GM21360 (cell line): ENCODE data around the gene PHC2.

ENCODE experiments used
- ATAC-seq: cut with Tn5 transposase; IDR thresholded peaks from one replicate; pipeline ENCODE4 v1.9.1; 2021; ENCODE audit warnings: mild to moderate bottlenecking, moderate library complexity; ENCODE audit not compliant: unreplicated experiment

The PHC2 gene

DNA sequence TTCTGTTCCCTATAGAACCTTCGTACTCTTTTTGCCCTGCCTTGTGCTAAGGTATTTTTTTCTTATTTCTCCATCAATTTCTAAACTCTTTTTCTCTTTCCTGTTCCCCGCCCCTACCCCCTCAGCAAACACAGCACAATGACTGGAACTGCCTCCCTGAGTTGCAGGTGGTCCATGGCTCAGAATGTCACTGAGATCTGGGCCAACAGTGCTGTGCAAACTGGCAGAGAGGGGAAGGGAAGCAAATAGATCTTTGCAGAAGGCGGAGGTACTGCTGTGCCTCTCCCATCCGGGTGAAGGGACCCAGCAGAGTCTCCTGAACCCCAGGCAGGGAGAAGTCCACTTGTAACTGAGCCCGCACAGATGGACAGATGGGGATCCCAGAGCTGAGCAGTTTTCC lies 77.4 kb downstream of the PHC2 start:
- ATAC-seq, result no peak

GRCh38 chr1:33351281-33351660 lies 79.6 kb downstream of the PHC2 start:
- ATAC-seq, result no peak

GRCh38 chr1:33350611-33351280 lies 80.1 kb downstream of the PHC2 start:
- no peak for ATAC-seq

DNA sequence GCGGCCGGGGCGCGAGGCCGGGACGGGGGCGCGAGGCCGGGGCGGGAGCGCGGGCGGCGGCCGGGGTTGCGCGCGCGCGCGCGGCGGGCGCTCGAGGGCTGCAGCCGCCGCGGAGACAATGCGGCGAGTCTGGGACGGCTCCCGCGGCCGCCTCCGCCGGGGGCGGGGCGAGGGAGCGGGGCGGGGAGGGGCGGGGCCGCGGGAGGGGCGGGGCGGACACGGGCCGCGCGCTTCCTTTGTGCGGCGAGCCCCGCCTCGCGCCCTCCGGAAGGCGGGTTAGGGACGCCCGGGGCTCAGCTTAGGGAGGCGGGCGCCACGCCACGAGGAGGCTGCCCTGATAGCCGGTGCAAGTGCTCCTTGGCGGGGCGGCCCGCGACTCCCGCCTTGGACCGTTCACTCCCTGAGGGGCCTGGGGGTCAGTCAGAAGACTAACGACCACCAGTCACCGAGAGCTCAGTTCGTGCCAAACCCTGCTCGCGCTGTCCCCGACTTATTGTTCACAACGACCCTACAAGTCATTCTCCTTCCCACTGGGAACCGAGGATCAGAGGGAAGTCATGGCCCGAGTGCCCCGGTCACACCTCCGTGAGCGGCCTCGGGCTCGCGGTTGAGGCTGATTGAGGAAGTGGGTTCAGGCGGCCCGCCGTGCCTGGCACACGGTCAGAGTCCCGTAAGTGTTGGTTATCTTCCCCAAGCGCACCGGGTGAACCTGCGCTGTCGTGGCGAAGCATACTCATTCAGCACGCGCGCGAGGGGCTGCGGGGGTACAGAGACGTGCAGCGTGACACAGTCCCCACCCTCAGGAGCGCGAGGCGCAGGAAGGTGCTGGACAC lies 80.9 kb downstream of the PHC2 start:
- peak; percentile 62 for ATAC-seq

- ATAC-seq, result peak; percentile 11
Measured at GRCh38 chr1:33349081-33349759, 81.7 kb downstream of the PHC2 start.

- no peak for ATAC-seq
Measured at GRCh38 chr1:33348676-33349080, 82.2 kb downstream of the PHC2 start.

- no peak for ATAC-seq
Measured at GRCh38 chr1:33348194-33348593, 82.7 kb downstream of the PHC2 start.

GRCh38 chr1:33347650-33347992 lies 83.3 kb downstream of the PHC2 start:
- ATAC-seq, result no peak

- ATAC-seq, result no peak
Measured at GRCh38 chr1:33346927-33347649, 83.8 kb downstream of the PHC2 start.

DNA sequence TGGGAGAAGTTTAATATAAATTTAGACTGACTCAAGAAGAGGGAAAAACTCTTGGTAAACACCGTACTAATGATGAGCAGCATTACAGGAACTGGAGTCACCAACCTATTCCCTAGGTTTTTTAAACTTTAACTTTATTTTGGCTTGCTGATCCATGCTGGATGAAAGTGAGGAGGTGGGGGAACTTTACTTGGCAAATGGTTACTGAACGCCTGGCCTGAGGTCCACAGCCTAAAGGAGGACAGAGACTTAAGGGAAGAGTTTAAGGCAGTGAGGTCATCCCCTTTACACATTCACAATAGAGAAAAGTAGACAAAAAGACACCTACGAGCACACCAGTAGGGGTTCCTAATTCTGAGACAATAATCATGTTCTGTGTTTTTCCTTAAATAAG lies 84.4 kb downstream of the PHC2 start:
- no peak for ATAC-seq

GRCh38 chr1:33344896-33345560 lies 85.9 kb downstream of the PHC2 start:
- no peak for ATAC-seq

DNA sequence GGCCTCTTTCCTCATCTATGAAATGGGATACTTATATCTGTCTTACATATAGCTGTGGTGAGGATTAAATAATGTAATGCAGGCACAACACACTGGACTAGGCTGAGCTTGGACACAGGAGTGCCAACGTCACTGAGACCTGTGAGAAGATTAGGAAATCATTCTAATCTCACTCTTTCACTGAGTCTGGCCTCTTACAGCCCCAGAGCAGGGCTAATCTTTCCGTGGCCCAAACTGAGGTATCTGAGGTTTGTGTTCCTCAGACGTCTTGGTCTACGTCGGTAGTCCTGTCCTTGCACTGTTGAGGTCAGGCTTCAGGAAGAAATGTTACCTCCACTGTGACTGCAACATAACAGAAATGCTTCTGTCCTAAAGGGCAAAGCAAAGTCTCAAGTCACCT lies 87.4 kb downstream of the PHC2 start:
- no peak for ATAC-seq

DNA sequence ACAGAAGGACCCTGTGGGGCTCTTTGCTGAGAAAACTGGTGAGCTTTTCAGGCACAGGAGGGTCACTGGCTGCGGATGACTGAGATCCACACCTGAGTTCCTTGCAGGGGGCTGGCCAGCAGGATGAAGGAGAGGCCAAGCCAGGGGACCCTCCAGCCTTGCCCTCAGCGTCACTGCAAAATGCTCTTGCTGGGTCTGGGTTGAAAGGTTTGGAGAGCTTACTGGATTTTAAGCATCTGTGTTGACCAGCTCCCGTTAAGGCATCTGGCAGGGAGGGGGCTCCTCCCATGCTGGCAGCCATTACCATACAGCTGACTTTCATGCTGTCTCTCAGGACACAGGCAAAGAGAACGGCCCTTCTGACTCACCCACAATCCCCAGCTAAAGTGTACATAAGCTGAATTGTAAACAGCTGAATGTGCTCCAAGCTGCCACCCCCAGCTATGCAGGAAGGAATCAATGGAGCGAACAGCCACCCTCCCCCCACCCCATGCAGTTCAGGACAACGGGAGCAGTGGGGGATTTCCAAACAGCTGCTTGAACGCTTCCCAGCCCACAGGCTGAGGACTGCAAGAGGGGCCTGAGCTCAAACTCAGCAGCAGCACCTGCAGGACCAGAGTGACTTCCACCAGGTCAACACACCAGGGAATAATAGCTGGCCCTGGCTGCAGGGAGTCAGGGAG lies 88.7 kb downstream of the PHC2 start:
- no peak for ATAC-seq

DNA sequence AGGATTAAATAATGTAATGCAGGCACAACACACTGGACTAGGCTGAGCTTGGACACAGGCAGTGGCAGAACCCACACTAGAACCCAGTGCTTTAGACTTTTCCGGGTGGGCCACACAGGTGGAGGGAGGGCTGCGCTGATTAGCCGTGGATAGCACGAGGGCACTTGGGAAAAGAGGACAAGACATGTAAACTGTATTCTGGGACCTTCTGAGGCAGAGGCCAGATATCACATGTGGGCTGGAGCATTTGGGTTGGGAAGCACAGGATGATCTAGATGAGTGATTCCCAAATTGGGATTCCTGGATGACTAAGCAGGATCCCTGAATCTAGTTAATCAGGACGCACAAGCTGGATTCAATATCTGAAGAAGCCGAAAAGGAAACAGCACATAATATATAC lies 89.7 kb downstream of the PHC2 start:
- no peak for ATAC-seq

GRCh38 chr1:33339413-33339812 lies 91.5 kb downstream of the PHC2 start:
- ATAC-seq, result no peak

DNA sequence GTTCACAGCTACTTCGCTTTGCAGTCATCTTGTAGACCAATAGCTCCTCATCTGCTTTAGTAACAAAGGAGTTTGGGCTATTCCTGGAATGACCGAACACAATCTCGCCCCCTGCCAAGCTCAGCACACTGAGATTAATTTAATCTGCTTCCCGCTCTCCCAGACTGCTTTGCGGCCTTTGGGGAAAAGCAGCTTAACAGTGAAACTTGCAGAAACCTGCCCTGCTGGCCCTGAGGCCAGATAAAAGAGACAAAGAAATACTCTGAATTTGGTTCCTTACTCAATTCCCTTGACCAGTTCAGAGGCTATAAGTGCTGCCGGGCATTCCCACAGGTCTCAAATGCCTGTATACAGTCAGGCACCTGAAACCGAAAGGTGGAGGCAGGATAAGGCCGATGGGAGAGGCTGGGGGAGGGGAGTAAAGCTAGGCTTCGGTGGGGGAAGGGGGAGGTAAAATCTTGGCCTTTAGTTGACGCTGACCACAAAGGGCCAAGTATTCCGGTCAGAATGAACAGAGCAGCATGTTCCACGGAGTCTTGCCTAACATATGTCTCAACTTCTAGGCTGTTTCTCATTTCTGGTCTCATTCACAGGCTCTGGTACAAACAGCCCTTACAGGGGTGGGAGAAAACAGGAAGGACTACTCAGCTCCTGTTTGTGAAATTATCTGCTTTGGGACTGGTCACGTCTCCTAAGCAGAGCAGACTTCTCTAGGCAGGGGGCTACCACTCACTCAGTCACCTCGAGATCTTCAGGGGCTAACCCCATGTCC lies 92.3 kb downstream of the PHC2 start:
- ATAC-seq, result no peak

DNA sequence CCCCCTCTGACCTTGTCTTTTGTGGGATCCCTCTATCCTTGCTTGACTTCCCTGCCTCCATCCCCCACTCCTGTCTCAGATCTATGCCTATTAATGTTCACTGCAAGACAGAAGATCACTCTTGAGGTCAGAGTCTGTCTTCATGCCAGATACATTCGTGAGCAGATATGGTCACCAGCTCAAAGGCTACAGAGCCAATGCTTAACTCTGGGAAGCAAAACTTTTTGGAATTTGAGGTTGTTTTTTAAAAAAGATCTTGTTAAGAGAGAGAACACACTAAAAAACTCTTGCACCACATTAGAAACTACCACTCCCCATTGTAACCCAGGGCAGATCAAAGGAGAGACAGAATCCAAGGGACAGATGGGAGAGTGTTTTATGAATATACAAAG lies 92.9 kb downstream of the PHC2 start:
- no peak for ATAC-seq

DNA sequence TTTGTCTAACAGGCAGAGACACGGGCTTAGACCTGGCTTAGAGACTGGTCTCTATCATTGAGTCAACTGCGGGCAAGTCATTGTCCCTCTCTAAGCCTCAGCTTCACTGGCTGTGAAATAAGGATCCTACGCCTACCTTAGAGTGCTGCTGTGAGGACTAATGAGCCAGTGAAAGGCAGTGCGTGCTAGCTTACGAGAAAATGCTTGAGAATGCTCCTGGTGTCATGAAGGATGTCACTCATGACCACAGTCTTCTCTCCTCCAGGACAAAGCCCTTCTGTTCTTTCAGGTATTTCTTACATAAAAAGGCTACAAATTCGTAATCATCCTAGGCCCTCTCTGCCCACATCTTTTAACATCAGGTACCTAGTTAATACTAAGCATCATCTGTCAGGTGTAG lies 93.5 kb downstream of the PHC2 start:
- no peak for ATAC-seq

- no peak for ATAC-seq
Measured at GRCh38 chr1:33336580-33336979, 94.3 kb downstream of the PHC2 start.

DNA sequence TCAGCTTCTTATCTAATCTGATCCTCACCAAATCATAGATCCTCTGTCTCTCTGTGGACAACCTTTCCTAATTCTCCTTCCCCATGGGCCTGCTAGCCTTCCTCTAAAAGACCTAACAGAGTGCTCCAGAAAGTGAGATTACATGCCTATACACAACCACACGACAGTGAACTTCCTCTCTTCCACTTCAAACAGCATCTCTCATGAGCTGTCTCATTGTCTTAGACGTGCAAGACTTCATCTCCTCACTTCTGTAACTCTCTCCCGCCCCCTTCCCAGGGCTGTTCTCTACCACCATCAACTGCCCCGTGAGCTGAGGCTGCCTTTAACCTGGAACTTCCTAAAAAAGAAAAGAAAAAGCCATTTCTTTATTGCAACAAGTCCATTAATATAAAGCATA lies 95.9 kb downstream of the PHC2 start:
- ATAC-seq, result no peak
